ENCODE measurements around the gene YJU2. TPM values are rescaled to one million over a fixed set of nuclear protein-coding genes. Genes with fewer than 3 reads are reported as not detected.

Gene YJU2
- total RNA-seq, 1 donor from 2014 or later = 21.7 TPM

DNA sequence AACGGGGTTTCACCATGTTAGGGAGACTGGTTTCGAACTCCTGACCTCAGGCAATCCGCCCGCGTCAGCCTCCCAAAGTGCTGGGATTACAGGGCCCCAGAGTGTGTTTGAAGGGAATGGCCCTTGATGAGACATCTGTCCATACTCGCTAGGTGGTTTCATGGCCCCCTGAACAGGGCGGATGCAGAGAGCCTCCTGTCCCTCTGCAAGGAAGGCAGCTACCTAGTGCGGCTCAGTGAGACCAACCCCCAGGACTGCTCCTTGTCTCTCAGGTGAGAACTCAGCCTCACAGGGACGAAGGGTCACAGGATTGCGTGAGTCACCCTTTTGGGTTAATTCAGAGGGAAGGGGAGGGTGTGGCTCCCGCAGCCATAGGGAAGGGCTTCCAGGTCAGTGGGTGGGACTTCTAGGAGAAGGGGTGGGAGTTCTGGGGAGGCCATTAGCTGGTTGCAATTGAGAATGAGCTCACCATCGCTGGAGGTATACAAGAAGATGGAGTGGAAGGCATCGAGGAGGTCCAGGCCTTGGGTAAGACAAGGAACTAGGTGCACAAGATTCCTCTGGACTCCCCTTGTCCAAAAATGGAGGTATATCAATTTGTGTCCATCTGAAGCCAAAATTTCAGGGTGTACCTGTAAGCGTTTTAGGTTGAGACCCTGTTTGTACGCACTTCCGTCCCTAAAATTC is 41.4 kb downstream of the YJU2 start:
- no peak overlapping the region for H3K27ac Mint-ChIP-seq (ENCODE audit: unreplicated experiment)
- no peak overlapping the region for H3K4me3 Mint-ChIP-seq (ENCODE audit: unreplicated experiment)
- no peaks in the 10 kb centered on the region for H3K9me3 Mint-ChIP-seq (ENCODE audit: unreplicated experiment)
- H3K27me3 Mint-ChIP-seq (ENCODE audit: unreplicated experiment) = peaks cover 24% of the 10 kb centered on the region
- TF ChIP-seq, protein P1, sequence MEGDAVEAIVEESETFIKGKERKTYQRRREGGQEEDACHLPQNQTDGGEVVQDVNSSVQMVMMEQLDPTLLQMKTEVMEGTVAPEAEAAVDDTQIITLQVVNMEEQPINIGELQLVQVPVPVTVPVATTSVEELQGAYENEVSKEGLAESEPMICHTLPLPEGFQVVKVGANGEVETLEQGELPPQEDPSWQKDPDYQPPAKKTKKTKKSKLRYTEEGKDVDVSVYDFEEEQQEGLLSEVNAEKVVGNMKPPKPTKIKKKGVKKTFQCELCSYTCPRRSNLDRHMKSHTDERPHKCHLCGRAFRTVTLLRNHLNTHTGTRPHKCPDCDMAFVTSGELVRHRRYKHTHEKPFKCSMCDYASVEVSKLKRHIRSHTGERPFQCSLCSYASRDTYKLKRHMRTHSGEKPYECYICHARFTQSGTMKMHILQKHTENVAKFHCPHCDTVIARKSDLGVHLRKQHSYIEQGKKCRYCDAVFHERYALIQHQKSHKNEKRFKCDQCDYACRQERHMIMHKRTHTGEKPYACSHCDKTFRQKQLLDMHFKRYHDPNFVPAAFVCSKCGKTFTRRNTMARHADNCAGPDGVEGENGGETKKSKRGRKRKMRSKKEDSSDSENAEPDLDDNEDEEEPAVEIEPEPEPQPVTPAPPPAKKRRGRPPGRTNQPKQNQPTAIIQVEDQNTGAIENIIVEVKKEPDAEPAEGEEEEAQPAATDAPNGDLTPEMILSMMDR (IDR thresholded peaks at IDR 0.05) = no peak
- no peak for DNase-seq (ENCODE audit: extremely low spot score, unreplicated experiment)
- no peaks in the 10 kb centered on the region for H3K36me3 Mint-ChIP-seq (ENCODE audit: unreplicated experiment)
- no peaks in the 10 kb centered on the region for H3K4me1 Mint-ChIP-seq (ENCODE audit: unreplicated experiment)

DNA sequence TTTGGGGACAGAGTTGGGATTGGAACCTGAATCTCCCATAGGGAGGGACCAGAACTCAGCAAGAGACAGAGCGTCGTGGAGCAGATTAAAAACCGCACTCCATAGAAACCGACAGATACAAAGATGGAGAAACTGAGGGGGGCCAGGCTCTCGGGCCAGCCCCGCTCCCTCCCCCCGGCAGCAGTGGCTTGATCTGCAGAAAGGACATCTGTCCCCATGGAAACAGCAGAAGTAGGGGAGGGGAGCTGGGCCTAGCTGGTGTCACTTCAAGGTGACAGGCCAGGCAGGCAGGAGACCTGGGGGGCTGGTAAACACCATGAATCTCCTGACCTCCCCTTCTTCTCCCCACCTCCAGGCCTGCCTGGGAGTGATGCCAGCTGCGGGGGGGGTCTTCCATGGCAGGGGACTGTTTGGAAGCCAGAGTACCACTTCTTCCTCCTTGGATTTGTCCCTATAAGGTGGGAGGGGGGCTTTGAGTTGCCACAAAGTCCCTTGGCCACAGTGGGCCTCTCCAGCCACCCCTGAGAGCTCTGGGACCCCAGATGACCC is 44.4 kb downstream of the YJU2 start:
- DNase-seq (ENCODE audit: extremely low spot score, unreplicated experiment) = no peak
- no peaks in the 10 kb centered on the region for H3K4me1 Mint-ChIP-seq (ENCODE audit: unreplicated experiment)
- no peak overlapping the region for H3K27ac Mint-ChIP-seq (ENCODE audit: unreplicated experiment)
- H3K27me3 Mint-ChIP-seq (ENCODE audit: unreplicated experiment) = peaks cover 9% of the 10 kb centered on the region
- no peaks in the 10 kb centered on the region for H3K36me3 Mint-ChIP-seq (ENCODE audit: unreplicated experiment)
- no peaks in the 10 kb centered on the region for H3K9me3 Mint-ChIP-seq (ENCODE audit: unreplicated experiment)
- H3K4me3 Mint-ChIP-seq (ENCODE audit: unreplicated experiment) = no peak overlapping the region
- TF ChIP-seq, protein P1 (IDR thresholded peaks at IDR 0.05) = no peak

DNA sequence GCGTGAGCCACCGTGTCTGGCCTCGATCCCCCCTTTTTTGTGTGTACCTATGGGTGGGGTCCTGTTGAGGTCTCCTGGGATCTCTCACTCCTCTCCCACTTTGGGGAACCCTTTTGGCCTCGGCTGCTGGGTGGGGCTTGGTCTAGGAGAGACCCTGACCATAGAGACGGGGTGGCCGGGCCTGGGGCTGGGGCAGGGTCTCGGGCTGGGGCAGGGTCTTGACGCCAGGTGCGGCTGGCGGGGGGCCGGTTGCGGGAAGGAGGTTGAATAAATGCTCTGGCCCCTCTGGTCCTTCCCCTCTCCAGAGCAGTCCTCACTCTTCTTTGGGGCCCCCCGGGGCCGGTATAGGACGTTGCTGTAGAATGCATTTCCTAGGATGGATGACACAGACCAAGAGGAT is 45.6 kb downstream of the YJU2 start:
- Mint-ChIP-seq H3K4me3 (ENCODE audit: unreplicated experiment) (no peak overlapping the region), H3K36me3 (ENCODE audit: unreplicated experiment) (no peaks in the 10 kb centered on the region), H3K9me3 (ENCODE audit: unreplicated experiment) (no peaks in the 10 kb centered on the region), H3K27ac (ENCODE audit: unreplicated experiment) (no peak overlapping the region), H3K27me3 (ENCODE audit: unreplicated experiment) (peaks cover 4% of the 10 kb centered on the region), H3K4me1 (ENCODE audit: unreplicated experiment) (no peaks in the 10 kb centered on the region)
- no peak for DNase-seq (ENCODE audit: extremely low spot score, unreplicated experiment)
- TF ChIP-seq, protein P1 (IDR thresholded peaks at IDR 0.05) = no peak

DNA sequence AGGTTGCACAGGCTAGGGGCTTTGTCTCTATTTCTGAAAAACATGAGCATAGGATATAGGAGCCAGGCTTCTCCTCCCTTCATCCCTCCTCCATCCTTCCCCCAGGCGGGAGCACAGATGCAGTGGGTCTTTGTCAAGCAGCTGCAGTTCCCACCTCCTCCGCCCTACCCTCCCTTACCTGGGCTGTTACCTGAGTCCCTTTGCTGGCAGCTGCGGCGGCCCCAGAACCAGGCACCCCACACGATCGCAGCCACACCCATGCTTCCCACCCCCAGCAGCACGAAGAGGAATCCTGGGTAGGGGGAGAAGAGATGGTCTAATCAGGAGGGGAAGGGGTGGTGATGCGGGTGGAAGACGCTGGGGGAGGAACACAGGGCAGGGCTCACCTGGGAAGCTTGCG is 47.5 kb downstream of the YJU2 start:
- no peaks in the 10 kb centered on the region for H3K4me1 Mint-ChIP-seq (ENCODE audit: unreplicated experiment)
- H3K27ac Mint-ChIP-seq (ENCODE audit: unreplicated experiment) = no peak overlapping the region
- H3K36me3 Mint-ChIP-seq (ENCODE audit: unreplicated experiment) = no peaks in the 10 kb centered on the region

More for the DNA sequence above, 47.5 kb downstream of the YJU2 start:
- H3K4me3 Mint-ChIP-seq (ENCODE audit: unreplicated experiment) = no peak overlapping the region
- no peaks in the 10 kb centered on the region for H3K9me3 Mint-ChIP-seq (ENCODE audit: unreplicated experiment)
- no peak for DNase-seq (ENCODE audit: extremely low spot score, unreplicated experiment)
- H3K27me3 Mint-ChIP-seq (ENCODE audit: unreplicated experiment) = no peaks in the 10 kb centered on the region
- TF ChIP-seq, protein P1 (IDR thresholded peaks at IDR 0.05) = no peak
